Colon (tissue), 2 donors: ENCODE measurements around the gene RETNLB.

Experiments
- FAIRE-seq: peaks from 2 replicates; lab custom pipeline; 2012; peaks lifted over from hg19 to GRCh38; lab: Jason Lieb, UNC
- donor health status: control.
- donor health status: control.

RETNLB gene, protein sequence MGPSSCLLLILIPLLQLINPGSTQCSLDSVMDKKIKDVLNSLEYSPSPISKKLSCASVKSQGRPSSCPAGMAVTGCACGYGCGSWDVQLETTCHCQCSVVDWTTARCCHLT

DNA sequence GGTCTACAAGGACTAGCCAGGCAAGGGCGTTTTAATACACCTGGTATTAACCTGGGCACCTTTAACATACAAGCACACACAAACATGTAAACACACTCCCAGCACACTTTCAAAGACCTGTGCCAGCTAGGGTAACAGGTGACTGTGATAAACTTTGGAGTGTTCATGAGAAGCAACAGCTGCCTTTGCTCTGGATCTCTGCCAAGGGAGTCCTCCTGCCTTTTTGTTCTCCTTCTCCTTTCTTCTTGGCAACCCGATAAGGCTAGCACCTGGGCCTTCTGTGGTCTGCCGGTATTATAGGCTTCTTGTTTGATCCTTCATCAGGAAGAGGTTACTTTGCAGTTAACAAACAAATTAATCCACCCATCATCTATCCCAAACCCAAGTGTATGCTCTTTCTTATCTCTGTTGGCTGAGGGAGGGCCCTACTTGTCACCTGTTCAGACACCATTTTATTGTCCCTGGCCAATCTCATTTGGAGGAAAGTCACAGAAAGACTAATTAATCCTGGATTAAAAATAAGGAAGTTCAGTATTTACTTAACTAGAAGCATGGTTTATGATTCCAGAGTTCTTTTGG lies at the start of gene RETNLB:
TSS of gene RETNLB (minus strand) at position 7 of the 579 bp plus-strand sequence. CDS start 225 bp downstream, outside the sequence.
- FAIRE-seq = no peak

DNA sequence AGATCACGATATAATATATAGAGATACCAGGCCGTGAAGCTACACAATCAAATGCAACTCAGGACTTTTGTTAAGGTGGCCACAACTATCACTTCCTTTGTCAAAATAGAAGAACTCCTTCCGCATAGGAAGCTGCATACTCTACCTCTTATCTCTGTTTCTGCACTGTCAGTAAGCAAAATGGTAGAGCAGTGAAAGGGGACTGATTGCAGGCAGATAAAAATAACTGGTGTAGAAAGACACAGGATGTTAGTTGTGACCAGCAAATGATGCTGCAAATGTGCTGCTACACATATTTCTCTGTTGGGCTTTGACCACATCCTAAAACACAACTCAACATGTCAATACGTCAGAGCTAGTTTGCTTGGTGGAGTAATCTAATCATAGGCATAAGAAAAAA lies 49.1 kb upstream of the RETNLB start:
- no peak for FAIRE-seq

DNA sequence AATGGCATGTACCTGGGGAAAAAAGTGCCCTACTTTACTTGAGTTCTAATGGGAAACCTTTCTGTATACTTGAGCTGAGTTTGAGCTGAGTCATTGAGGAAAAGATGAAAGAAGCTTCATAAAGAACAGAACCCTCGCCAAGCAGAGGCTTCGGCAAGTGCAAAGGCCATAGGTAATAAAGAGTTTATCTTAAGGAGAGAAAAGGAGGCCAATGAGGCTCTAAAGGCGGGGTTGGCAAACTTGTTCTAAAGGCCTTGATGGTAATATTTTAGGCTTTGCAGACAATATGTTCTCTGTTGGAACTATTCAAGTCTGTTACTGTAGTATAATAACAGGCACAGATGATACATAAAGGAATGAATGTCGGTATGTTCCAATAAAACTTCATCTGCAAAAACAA lies 47.8 kb upstream of the RETNLB start:
- FAIRE-seq = no peak

DNA sequence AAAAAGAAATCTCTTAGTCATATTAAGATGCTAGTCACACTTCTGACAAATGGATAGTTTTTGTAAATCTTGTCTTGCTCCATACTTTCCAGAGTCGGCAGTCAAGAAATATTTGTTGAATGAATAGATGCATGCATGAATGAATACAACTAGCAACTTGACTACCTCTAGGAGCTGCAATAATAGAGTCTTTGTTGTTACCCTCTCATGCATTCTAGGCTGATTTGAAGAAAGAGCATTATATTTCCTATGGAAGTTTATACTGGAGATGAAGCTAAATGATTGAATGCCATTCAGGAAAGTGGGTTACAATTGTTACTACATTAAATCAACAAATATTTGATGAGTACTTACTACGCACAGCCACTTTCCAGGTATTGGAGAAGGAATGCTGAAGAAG lies 47.2 kb upstream of the RETNLB start:
- no peak for FAIRE-seq

DNA sequence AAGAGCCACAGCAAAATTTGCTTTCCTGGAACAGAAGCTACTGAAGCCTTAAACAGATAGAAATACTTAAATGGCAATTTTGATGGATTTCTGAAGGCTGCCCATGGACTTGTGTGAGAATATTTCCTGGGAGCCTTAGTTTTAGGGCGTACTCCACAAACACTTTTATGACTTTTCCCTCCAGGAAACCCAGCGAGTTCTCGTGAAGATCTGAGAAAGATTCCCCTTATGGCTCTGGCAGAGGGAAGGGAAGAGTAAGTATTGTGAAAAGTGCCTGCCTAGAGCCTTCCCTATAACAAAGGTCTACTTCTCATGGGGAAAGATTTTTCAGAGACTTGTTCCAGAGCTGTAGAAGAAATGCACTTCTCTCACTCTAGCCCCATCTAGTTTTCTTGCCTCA lies 34.3 kb upstream of the RETNLB start:
- FAIRE-seq = no peak

DNA sequence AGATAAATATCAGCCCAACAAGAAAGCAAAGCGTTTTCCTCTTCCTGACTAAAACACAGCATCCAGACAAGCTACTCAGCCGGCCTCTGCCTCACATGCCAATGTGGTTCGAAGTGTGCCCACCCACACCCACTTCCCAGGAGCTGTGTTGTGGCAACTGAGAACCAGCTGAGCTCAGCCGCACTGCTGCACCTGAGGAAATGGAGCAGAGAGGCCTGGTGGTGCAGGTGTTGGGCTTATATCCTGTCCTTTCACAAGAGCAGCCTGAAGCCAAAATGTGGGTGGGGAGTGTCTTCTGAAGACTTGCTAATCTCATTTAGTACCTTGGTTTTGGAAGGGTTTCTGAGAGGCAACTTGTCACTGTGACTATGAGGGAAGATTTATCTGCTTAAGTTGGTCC lies 23.0 kb upstream of the RETNLB start:
- no peak for FAIRE-seq

DNA sequence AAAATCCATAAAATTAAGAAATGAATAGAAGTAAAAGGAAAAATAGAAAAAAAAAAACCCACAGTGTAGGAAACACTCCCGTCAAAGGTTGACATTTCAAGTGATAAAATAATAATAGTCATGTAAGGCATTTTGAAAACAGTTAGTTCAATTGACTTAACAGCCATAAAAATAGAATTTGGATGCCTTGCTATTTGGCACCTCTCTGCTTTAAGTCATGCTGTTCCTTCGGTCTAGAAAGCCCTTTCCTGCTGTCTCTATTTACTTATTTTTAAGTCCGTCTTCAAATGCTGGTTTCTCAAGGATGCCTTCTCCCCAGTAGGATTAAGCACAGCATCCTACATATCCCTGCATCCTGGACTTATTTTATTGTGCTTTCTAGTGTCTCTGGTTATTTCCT lies 22.3 kb upstream of the RETNLB start:
- no peak for FAIRE-seq

DNA sequence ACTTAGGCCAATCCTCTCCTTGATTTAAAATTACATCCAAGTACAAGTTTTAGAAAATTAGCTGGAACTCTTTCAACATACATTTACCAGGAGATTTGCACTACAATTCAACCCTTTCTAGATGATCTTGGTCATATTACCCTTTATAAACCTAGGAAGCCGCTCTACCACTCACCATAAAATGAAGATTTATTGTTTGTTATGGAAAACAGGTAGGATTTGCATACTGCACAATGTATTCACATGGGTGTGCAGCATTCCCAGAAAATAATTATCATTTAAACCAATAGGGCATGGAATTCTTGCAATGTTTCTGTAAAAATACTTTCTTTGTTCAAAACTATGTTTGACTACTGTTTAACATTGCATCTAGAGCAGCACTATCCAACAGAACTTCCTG lies 18.4 kb upstream of the RETNLB start:
- FAIRE-seq = no peak

DNA sequence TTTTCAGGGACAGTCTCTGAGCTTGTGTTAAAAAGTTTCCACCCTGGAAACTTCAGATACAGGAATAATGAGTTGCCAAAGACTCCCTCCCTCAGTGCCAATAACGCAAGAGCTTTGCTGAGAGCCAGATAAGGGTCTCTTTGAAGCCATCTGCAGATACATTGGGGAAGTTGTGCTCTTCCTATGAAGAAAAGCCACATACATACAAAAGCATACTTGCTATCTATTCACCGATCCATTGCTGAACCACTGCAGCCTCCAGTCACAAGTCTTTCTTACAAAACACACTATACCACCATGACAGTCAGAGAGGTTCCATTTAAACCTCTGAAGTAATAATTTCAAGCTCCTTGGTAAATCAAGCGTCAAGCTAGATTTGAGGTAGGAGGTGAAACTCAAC lies 10.0 kb upstream of the RETNLB start:
- no peak for FAIRE-seq

DNA sequence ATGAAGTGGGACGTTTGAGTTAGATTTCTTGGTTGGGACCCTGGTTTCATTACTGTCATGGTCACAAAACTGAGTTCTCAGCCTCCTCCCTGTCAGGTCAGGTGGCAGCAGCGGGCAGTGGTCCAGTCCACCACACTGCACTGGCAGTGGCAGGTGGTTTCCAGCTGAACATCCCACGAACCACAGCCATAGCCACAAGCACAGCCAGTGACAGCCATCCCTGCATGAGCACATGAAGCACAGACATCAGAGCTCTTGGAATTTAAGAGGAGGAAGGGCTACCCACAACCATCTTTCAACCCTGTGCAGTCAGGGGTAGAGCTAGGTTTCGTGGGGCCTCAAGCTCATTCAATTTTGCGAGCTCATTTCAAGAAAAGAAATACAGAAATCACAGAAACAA lies 1.5 kb downstream of the RETNLB start:
- no peak for FAIRE-seq

DNA sequence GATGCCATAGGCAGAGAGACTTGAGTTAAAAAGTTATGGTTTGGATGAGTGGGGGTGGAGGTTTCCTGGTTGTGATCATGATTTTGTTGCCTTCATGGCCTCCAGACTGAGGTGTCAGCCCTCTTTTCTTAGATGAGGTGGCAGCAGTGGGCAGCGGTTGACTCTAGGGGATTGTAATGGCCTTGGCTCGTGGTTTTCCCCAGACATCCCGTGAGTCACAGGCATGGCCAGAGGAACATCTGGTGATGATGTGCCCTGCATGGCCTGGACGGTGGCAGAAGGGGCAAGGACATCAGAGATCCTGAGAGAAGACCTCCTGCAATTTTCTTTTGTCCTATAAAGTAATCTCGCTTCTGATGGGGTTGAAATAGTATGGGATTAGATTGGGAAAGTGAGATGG lies 12.4 kb downstream of the RETNLB start:
- no peak for FAIRE-seq

DNA sequence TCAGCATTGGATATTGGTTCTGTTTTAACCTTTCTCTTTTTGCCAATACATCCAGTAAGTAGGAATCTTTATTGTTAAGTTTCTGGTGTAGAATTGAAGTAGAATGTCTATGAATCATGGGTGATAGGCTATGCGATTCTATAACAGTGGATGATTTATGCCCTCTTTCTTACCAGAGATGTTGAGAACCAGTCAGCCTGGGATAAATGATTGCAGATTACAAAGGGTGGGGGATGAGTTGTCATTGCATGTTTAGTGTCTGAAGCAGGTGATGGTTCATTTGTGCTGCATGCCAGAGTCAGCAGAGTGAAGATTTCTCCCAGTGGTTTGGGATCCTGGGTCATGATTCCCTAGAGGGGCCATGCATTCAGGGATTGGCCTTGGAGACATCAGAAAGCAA lies 14.3 kb downstream of the RETNLB start:
- no peak for FAIRE-seq

DNA sequence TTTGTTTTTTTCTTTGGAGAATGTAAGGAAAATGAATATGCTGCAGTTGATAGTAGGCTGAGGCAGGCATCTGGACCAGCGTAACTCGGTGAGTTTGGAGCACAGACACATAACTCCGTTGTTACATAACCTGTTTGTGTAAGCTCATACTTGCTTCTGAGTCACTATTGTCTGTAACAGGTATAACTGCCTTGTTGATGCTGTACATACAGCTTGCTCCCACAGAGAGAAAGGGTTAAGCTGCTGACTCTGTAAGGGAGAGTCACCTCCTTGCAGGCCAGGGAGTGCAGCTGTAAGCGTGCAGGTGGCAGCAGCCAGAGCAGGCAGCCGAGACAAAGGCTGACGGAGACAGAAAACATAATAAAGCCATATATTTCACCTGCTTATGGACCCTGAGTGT lies 20.4 kb downstream of the RETNLB start:
- FAIRE-seq = no peak

DNA sequence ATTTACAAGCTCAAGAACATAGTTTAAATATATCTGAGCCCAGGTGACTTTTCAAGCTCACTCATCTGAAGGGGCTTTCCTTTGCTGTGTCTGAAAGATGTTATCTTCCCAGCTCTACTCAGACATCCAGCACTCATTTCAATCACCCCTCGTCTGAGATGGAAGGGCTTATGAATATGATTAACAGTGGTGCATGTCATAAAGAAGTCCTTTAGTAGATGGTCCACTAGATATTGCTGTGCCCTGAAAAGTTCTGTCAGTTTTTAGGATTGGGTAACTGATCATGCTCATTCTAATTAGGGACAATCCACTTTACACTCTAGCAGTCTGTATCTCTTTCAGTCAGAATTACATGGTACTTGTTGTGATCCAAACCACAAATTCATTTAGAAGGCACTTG lies 28.3 kb downstream of the RETNLB start:
- no peak for FAIRE-seq

DNA sequence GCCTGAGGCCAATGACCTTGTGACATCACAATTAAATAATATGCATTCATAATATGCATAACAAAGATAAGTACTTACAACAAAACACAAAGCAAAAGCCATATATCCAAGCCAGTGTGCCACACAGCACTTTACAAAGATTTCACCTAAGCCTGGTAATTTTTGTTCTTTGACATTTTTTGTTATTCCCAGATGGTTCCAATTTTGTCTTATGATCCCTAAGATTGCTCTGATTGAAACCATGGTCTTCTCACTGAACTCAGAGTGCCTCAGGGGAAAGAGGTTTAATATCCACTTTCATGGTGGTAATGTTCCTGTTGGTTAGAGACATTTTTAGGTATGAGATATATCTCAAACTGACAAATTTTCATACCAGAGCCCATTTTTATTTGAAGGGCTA lies 29.1 kb downstream of the RETNLB start:
- no peak for FAIRE-seq

DNA sequence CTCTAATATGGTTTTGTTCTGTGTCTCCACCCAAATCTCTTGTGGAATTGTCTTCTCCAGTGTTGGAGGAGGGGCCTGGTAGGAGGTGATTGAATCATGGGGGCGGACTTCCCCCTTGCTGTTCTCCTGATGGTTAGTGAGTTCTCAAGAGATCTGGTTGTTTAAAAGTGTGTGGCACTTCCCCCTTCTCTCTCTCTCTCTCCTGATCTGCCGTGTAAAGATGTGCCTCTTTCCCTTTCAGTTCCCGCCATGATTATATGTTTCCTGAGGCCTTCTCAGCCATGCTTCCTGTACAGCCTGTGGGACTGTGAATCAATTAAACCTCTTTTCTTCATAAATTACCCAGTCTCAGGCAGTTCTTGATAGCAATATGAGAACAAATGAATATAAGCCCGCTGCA lies 33.1 kb downstream of the RETNLB start:
- no peak for FAIRE-seq

DNA sequence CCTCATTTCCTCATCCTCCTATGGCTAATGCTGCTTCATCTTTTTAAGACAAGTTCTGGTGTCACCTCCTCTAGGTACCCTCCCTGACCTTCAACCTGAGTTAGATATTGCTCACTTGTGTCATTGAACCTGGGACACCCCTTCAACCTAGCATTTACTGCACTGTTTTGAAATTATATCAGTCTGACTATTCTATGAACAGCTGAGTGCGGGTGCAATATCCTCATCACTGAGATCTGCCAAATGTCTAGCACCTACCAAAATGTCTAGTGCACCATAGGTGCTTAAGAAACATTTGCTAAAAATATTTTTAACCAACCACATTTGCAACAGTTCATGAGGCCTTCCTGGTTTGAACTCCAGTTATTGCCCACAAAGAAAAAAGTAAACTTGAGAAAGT lies 34.5 kb downstream of the RETNLB start:
- no peak for FAIRE-seq

DNA sequence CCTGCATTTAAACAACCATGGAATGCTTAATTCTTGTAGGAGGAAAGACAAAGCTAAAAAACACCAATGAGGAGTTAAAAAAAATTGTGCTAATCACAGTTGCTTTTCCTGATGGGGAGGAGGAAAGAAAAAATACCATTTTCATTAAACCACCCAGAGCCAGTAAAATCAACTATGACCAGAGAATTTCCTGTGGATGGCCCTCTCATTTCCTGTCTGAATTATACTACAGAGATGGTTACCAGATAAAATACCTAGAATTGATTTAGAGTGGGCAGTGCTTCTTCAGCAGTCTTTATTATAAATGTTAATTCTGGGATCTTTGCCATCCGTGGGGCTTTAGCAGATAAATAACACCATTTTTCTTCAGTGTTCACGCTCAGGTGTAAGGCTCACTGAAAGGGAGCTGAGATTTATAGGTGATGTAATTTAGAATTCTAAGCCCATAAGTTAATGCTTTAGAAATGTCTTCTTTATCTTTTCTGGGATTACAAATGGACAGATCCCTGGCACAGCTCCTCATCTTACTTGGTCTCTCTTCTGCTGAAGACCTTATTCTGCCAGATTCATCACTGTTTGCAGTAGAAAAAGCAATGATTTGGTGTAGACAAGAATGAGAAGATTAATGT lies 37.9 kb downstream of the RETNLB start:
- no peak for FAIRE-seq

DNA sequence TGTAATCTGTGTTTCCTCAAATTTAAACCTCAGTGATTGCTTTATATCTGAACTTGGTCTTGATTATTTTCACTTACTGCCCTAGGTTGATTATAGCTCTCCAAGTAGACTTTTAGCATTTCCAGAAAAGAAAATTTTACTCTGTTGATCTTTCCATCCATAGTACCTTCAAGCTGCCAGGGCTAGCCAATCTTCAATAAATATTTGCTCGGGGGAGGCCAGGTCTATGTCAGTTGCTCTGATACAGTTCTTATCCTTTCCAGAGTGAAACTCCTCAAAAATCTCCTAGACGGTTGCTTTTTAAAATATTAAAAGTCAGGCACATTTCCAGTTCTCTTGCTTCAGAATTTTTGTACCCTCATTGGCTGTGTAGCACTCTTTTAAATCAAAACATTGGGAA lies 38.8 kb downstream of the RETNLB start:
- no peak for FAIRE-seq

DNA sequence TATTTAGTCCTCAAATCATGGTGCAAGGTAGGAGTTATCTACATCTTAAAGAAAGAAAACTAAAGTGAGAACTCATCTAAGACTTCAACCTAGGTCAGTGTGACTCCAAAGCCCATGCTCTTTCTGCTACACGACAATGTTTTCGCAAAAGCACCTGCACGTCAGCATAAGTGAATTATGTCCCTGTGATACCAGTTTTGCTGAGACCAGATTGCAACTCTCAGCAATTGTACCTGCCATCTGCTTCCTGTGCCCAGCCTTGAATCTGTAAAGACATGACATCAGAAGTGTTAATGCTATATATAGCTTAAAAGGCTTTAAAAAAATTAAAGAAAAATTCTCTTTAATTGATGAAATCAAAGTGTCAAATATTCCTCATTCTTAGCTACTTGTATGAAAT lies 43.4 kb downstream of the RETNLB start:
- no peak for FAIRE-seq

DNA sequence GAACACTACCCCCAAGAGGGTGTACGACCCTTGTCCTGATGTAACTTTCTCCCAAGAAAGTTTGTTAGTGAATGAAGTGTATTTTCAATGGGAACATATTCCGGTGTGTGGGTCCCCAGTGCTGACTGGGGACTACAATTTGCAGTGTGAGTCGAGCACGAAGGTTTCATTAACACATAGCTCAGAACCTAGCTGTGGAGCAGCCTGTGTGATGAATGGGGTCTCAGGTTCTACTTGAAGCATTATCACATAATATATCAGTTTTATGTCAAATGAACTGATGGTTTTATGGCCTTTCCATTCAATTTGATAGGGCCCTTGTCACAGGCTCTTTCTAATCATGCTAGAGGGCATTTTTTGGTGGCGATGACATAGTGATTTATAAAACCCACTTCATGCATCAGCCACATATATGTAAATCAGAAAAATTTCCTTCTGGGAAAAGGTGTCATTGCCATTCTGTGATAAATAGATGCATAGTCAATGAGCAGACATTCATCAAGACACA lies 44.1 kb downstream of the RETNLB start:
- FAIRE-seq = no peak
